GM11168 (cell line): ENCODE measurements around the gene ACAA2.
"Not testable (repeated sequence)": the region's sequence is repeated elsewhere in the genome, so short reads cannot be mapped to it uniquely, and the experiment has no call there.

Experiments used
- in situ Hi-C: fragments of 300-500 bp; cut with MboI; formaldehyde crosslinking; loops from one replicate; pipeline ENCODE4 v1.12.0; 2022; ENCODE audit warnings: low sequenced_read_pairs; ENCODE audit not compliant: unreplicated experiment

ACAA2 gene

DNA sequence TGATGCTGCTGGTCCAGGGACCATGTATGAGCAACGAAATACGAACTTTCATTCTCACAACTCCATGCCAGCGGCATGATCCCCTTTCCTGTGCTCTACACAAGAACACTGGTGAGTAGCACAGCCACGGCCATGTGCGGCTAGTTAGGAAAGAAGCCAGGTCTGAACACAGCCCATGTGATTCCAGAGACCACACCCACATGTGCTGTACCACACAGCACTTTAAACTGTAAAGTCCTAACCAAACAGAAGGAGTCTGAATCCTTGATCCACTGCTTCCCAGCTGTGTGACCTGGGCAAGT lies 33.0 kb upstream of the ACAA2 start:
- in situ Hi-C loops = no loop called here

DNA sequence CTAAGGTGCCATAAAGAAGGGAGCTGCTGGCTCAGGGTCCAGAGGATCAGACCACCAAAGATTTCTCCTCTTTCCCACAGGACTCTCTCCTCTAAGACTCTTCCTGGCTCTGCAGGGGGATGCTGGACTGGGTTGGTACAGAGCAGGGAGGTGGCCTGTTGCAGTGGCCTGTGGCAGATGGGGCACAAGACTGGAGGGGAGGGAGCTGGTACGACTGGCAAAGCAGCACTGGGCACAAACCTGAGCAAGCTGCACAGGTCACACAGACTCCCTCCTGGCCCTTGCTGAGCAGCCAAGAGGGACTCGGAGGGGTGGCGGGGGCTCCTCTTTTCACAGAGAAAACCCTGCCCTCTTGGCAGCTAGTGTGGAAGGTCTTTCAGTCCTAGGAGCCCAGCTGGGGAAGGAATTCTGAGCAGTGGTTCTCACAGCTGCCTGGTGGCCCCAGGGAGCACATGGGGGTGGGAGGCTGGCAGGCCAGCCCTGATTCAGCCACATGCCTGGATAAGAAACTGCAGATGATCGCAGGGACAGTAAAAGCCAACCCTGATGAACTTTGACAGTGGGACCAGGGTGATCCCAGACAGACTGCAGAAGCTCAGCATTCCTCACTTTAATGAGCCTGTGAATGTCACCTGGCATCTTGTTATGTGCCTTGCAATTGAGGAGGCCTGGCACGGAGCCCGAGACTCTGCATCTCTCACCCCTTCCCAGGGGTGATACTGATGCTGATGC lies 32.5 kb upstream of the ACAA2 start:
- in situ Hi-C loops = no loop called here

DNA sequence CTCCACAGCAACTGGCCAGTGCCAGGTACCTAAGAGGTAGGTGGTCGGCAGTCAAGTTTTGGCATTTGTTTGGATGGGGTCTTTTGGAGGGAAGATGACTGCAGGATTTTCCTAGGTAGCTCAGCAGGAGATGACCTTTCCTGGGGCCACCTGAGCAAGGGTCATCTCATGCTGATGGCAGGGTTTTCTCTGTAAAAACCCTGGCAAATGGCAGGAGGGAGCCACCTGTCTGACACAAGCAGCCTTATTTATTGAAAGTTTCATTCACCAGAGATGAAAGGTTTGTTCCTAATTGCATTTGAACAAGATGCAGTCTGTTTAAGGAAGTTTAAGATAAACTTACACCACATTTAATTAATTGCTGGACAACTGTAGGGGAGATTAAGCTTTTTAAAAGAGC lies 31.6 kb upstream of the ACAA2 start:
- in situ Hi-C loops = no loop called here

DNA sequence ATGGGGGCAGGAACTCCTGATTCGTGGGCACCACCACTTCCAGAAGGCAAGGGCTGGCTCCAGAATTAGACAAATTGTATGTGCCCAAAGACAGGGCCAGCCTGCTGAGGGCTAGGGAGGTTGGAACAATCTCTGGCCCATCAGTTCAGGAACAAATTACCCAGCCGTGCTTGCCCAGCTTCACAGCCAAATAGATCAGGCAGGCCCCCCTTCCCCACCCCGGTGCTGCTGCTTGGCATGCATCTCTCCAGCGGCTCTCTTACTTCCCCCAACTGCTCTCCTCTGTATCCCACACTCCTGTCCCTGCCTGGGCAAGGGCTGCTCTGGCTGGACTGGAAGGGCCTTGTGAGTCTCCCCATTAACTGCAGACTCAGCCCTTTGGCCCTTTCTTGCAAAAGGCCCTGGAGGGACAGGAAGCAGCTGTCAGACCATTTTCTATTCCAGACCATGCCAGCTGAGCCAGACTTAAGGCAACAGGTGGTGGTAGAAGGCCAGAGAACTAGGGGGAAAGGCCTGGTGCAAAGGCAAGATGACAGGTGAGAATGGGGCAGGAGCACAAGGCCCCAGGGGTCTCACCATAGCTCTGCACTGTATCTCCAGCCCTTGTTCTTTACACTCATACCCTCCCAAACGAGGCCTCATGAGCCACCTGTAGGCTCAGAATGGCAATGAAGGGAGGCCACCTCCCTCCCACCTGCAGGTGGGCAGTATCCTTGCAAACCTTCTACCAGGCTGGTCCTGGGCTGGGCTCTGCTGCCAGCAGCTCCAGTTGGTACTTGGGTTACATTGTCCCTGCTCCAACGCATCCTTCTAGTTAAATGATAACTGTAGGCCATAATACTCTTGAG lies 30.7 kb upstream of the ACAA2 start:
- in situ Hi-C loops = no loop called here

DNA sequence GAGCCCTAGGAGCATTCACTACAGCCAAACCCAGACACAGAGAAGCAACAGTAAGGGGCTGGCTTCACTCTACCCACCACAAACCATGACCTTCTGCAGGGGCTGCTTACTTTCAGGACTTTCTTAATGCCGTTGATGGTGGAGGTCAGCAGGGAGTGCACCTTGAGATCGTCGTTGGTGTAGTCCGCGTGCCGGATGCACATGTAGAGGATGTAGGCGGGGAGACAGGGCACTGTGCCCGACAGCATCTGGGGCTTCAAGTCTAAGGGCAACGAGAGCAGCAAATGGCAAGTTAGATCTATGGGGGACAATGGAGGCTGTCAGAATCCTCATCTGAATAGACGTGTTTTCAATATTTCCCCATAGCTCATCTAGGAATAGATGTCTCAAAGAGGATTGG lies 29.8 kb upstream of the ACAA2 start:
- in situ Hi-C loops = no loop called here

DNA sequence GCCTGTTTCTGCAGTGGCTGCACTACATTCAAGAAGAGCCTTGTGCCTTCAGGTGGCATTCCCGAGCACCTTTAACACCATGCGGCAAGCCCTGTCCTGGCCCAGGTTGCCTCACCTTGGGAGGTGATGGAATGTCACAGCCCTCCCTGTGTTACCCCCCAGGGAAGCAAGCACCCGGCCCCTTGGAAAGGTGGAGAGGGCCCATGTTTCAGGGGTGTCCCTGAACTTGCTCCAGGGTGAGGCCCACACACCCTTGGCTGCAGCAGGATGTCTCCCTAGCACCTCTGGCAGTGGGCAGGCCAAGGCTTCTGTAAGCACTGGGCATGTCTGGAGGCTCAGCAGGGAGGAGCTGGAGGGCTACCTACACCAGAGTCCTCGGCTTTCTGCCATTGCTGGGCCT lies 29.3 kb upstream of the ACAA2 start:
- in situ Hi-C loops = no loop called here

DNA sequence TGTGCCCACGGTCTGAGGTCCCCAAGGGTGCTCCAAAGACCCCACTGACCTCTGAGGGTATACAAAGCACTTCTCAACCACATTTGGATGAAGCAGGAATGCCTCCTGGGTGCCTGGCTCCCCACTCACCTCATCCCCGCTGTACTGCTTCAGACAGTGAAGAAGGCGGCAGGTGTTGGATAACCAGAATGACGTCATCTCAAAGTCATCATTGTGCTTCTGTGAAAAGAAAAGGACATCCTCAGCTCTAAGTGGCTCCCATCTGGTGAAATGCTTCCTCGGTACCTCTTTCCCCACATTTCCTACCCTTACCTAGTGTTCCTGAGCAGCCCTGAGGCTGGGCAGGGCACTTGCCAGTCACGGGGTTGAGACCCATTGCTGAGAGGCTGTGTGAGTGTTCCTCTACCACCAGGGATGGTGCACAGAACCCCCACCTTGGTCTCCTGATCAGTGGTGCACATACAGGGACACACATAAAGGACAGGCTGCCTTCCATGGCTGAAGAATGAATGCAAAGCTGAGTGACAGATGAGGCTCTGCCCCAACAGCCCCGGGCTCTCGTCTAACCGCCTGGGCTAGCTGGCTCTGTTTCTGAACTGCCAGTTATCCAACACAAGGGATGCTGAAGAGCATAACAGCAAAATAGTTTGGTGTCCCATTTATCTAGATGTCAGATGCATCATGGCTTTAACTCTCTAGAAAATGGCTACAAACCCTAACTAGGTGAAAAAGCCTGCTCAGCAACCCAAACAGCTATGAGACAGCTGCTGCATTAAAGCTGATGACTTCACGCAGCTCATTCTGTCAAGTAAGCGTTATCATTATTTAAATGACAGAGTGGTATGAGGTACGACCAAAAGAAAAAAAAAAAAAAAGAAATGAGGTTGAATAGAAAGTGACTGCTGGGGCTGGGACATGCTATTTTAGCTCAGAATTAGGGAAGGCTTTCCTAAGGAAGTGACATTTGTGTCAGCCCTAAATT lies 28.2 kb upstream of the ACAA2 start:
- in situ Hi-C loops = no loop called here

DNA sequence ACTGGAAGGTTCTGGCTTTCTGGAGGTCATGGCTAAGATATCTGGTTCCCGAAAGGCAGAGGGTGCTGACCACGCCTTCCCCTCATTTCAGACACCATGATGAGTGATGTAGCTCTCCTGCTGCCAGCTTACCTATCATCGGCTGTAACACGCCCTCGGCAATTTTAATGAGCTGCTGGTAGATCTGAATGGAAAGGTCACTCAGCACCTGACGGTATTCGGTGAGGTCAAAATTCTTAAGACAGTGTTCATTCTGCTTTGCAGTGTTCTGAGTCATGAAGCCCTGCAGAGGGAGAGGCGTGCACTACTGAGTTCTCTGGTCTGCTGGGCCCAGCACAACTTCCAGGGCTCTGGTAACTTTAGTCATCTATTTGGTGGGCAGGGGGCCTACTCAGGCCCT lies 25.7 kb upstream of the ACAA2 start:
- in situ Hi-C loops = no loop called here

DNA sequence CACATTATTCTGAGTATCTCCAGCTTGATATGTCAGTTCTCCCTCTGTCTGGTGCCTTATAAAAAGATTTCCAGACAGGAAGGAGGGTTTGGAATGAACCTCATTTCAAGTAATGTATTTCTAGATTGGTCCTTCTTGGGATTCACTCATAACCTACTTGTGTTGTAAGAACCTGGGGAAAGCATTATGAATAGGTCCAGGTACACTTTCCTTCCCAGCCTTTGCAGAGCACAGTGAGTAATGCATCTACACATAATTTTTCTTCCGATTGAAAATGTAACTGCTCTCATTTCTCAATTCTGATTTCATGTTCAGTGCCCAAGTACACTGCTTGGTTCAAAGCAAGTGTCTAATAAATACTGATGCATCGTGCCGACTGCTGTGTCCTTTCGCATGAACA lies 25.0 kb upstream of the ACAA2 start:
- in situ Hi-C loops = no loop called here

DNA sequence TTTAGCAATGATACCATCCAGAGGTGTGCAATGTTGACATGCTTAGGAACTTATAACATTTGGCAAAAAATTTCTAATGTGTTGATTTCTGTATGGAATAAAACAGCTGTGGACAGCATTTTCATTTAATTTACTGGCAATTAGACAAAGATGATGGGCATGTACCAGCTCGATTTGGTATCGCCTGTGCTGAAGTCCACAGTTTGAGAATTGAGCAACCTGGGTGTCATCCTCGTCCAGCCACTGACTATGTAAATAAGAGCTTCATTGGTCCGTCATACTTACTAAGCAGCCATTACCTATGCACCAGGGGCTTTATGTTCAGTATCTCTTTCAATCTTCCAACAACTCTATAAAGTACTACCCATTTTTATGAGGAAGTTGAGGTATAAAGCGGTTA lies 24.6 kb upstream of the ACAA2 start:
- in situ Hi-C loops = no loop called here

DNA sequence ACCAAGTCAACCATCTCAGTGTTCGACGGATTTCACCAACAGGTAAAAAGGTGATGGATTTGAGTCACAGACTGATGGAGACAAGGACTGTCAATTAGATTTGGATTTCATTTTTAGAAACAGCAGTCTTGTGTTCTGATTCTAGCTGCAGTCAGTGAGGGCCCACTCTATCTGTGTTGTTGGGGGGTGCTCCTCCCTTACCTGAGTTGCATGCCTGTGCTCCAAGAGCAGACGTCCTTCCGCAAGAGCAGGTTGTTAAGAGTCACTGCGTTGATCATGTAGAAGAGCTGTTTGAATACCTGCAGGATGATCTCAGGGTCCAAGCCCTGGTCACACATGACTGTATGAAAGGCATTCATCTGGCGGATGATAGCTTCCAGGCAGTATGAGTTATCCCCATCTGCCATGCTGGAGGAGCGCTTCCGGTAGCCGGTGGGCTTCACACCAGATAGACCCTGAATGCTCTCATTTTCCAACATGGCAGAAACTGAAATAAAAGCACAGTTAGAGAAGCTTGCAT lies 24.0 kb upstream of the ACAA2 start:
- in situ Hi-C loops = not testable (repeated sequence)

DNA sequence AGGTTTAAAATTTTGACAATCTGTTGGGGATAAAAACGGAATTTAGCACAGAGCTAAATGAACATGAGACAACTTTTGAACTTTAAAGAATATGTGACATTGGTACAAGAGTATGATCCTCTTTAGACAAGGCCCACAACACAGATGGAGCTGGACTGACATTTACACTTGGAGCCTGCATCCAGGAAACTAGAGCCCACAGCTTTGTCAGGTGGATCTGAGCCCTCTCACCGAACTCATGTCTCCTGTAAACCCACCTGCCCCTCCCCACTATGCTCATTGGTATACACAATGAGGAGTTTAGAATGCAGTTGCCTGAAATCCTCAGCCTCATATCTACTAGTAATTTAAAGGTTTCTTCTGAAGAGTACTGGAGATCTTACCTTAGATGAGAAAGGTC lies 22.1 kb upstream of the ACAA2 start:
- in situ Hi-C loops = no loop called here

DNA sequence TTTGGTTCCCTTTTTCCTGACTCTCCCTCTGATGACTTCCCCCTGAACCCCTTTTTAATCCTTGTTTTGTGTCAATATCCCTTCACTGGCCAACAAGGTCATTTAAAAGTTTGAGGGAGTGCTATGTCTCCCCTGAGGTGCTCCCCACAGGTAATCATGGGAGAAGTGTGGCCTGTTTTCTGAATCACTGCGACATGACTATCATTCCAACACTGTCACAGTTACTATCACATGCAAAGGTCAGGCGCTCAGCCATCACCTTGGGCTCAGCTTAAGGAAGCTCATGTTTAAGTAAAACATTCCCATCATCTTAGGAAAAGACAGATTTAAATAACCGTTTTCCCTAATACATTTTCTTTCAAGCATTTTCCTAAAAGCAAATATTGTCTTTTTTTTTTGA lies 20.9 kb upstream of the ACAA2 start:
- in situ Hi-C loops = no loop called here

DNA sequence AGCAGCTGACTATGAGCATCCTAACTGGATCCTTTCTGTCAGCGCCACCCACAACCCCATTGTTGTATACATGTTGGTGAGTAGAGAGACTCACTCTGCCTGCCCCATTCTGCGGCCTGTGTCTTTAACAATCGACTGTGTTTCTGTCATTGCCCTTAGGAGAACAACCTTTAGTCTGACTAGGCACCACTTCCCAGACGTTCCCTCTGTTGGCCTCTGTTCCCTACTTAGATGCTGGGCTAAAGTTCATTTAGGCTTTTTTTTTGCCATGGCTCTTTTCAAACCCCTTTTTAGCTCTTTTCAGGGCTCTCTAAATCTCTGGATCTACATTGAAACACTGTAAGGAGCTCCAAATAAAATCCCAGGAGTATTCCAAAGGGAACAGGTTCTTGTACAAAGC lies 20.5 kb upstream of the ACAA2 start:
- in situ Hi-C loops = no loop called here

DNA sequence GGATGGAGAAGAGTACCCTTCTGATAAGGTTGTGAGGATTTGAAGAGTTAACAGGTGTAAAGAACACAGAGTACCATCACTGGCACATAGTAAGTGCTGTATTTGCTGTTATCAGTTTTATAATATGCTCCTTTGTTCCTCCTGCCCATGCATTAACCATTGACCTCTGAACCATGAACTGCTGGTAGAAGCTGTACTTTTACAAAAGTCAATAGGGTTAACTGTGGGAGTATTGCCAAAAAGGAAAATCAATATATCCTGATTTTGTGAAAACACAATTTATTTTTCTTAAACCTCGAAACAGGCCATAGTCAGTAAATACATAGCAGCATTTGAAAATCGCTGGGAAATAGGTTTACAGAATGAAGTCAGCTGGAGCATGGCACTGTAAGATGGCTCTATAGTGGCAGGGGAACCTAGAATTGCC lies 18.9 kb upstream of the ACAA2 start:
- in situ Hi-C loops = no loop called here

DNA sequence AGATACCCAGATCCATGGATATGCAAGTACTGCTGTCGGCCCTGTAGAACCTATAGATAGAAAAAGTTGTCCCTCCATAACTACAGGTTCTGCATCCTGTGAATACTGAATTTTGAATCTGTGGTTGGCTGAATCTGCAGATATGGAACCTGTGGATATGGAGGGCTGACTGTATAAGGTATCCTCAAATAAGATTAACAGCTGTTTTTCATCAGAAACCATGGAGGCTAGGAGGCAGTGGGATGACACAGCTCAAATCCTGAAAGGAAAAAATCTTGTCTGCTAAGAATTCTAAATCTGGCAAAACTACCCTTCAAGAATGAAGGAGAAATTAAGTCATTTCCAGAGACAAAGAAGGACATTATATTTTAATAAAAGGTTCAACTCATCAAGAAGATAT lies 14.7 kb upstream of the ACAA2 start:
- in situ Hi-C loops = no loop called here

DNA sequence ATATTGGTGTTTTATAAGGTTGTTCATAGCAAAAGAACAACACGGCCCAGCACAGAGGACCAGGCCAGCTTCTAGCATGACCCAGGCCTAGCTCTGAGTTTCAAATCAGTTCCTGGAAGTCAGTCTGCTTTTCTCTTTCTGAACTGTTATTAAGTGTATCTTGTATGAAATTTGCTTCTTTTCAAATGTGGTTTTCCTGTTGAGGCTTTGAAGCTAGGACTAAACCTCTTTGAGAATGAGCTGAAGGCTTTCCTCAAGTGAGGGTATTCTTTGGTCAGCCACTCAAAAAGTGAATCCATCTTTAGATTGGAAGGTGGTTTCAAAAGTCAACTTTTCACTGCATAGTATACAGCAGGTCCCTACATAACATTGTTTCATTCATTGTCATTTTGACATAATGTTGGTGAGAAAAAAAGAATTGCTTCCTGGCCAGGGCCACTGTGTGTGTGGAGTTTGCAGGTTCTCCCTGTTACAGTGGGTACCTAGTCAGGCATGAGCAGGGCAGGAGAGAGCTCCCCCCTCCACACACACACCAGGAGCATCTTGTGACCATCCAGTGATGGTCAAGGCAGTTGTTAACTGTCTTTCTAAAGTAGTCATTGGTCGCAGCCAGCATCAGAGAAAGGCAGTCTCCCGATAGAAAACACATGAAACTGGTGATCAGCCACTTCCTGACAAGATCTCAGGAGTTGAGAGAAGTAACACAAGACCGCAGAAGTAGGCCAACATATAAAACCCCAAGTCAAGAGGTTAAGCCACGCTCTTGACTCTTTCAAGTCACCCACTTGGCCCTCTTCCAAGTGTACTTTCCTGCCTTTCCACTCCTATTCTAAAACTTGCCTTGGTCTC lies 6.7 kb upstream of the ACAA2 start:
- in situ Hi-C loops = no loop called here

DNA sequence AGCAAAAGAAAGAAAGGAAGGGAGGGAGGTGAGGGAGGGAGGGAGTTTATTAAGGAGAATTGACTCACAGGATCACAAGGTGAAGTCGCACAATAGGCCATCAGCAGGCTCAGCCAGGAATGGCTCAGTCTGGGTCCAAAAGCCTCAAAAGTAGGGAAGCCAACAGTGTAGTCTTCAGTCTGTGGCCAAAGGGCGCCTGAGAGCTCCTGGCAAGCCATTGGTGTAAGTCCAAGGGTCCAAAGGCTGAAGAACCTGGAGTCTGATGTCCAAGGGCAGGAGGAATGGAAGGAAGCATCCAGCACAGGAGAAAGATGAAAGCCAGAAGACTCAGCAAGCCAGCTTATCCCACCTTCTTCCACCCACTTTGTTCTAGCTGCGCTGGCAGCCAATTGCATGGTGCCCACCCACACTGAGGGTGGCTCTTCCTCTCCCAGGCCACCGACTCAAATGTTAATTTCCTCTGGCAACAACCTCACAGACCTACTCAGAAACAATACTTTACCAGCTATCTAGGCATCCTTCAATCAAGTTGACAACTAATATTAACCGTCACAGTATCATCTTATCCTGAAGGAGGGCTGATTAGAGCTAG lies 5.8 kb upstream of the ACAA2 start:
- in situ Hi-C loops = no loop called here

DNA sequence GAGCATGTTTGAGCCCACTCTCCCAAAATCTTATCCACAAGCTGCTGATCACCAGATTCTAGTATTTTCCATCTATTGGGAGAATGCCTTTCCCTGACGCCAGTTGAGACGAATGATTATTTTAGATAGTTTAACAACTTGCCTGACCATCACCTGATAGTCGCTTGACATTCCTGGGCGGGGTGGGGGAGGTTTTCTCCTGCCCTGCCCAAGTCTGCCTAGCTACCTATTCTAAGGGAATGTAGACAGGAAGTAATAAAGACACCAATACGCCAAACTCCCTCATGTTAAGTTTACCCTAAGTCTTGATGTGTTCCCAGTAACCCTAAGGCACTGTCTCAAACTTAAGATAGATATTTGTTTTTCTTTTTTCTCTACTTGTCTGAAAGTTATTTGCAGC lies 4.6 kb upstream of the ACAA2 start:
- in situ Hi-C loops = no loop called here
